Measurements from ENCODE around the gene GDF7.

DNA sequence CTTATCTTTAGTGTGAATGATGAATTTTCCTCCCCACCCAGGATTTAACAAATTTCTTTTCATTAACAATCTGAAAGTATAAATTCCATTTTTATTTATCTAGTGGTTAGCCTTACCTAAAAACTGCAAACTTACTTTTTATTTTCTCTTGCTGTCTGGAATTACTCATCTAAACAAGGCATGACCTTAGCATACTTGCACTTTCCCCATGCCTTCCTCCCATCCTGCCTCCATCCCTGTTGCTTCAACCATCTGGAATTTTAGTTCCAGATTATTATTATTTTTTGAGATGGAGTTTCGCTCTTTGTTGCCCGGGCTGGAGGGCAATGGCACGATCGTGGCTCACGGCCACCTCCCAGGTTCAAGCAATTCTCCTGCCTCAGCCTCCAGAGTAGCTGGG, 35.6 kb downstream of the GDF7 start:
- TF ChIP-seq, protein P1, sequence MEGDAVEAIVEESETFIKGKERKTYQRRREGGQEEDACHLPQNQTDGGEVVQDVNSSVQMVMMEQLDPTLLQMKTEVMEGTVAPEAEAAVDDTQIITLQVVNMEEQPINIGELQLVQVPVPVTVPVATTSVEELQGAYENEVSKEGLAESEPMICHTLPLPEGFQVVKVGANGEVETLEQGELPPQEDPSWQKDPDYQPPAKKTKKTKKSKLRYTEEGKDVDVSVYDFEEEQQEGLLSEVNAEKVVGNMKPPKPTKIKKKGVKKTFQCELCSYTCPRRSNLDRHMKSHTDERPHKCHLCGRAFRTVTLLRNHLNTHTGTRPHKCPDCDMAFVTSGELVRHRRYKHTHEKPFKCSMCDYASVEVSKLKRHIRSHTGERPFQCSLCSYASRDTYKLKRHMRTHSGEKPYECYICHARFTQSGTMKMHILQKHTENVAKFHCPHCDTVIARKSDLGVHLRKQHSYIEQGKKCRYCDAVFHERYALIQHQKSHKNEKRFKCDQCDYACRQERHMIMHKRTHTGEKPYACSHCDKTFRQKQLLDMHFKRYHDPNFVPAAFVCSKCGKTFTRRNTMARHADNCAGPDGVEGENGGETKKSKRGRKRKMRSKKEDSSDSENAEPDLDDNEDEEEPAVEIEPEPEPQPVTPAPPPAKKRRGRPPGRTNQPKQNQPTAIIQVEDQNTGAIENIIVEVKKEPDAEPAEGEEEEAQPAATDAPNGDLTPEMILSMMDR (IDR thresholded peaks at IDR 0.05; ENCODE audit: poor library complexity): no peak
- TF ChIP-seq EZH2 (IDR thresholded peaks at IDR 0.05; ENCODE audit: borderline replicate concordance): no peak

Measured in hepatocyte (in vitro differentiated cells).